ENCODE data around the gene COPS6.

Gene COPS6

DNA sequence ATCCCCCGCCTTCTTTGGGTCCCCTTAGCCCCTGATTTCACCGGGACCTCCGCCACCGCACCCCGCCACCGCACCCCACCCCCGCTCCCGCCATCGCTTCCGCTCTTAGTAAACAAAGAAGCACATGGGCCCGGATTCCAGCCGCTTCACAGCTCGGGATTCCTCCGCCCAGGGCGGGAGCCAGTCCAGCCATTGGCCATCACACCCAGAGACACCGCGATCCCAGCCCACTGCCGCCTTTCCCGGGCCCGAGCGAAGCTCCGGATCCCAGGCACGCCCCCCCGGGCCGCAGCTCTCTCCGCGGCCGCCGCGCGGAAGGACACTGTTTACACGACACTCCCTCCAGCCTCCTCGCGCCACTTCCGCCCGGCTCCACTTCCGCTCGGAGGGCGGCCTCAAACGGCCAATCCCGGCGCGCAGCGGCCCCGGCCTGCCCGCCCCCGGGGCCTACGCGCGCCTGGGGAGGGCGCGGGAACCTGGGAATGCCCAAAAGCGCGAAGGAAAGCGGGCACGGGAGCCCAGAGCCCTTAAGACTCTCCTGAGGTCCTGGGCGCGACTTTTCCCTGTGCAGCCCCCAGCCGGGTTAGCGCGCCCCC is 11.7 kb downstream of the COPS6 start (continued):
- TF ChIP-seq, protein P1, sequence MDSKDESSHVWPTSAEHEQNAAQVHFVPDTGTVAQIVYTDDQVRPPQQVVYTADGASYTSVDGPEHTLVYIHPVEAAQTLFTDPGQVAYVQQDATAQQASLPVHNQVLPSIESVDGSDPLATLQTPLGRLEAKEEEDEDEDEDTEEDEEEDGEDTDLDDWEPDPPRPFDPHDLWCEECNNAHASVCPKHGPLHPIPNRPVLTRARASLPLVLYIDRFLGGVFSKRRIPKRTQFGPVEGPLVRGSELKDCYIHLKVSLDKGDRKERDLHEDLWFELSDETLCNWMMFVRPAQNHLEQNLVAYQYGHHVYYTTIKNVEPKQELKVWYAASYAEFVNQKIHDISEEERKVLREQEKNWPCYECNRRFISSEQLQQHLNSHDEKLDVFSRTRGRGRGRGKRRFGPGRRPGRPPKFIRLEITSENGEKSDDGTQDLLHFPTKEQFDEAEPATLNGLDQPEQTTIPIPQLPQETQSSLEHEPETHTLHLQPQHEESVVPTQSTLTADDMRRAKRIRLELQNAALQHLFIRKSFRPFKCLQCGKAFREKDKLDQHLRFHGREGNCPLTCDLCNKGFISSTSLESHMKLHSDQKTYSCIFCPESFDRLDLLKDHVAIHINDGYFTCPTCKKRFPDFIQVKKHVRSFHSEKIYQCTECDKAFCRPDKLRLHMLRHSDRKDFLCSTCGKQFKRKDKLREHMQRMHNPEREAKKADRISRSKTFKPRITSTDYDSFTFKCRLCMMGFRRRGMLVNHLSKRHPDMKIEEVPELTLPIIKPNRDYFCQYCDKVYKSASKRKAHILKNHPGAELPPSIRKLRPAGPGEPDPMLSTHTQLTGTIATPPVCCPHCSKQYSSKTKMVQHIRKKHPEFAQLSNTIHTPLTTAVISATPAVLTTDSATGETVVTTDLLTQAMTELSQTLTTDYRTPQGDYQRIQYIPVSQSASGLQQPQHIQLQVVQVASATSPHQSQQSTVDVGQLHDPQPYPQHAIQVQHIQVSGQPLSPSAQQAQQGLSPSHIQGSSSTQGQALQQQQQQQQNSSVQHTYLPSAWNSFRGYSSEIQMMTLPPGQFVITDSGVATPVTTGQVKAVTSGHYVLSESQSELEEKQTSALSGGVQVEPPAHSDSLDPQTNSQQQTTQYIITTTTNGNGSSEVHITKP (tag by site-specific recombination; IDR thresholded peaks at IDR 0.05) = peak; percentile 52
- peak; percentile 97 for TF ChIP-seq ZBTB8A (tag by site-specific recombination; IDR thresholded peaks at IDR 0.05)
- TF ChIP-seq, protein P2, sequence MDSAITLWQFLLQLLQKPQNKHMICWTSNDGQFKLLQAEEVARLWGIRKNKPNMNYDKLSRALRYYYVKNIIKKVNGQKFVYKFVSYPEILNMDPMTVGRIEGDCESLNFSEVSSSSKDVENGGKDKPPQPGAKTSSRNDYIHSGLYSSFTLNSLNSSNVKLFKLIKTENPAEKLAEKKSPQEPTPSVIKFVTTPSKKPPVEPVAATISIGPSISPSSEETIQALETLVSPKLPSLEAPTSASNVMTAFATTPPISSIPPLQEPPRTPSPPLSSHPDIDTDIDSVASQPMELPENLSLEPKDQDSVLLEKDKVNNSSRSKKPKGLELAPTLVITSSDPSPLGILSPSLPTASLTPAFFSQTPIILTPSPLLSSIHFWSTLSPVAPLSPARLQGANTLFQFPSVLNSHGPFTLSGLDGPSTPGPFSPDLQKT (IDR thresholded peaks at IDR 0.05; ENCODE audit: borderline replicate concordance, low read depth, low read length) = peak; percentile 78; the same call in 1 of the 2 replicates
- TF ChIP-seq, protein P3, sequence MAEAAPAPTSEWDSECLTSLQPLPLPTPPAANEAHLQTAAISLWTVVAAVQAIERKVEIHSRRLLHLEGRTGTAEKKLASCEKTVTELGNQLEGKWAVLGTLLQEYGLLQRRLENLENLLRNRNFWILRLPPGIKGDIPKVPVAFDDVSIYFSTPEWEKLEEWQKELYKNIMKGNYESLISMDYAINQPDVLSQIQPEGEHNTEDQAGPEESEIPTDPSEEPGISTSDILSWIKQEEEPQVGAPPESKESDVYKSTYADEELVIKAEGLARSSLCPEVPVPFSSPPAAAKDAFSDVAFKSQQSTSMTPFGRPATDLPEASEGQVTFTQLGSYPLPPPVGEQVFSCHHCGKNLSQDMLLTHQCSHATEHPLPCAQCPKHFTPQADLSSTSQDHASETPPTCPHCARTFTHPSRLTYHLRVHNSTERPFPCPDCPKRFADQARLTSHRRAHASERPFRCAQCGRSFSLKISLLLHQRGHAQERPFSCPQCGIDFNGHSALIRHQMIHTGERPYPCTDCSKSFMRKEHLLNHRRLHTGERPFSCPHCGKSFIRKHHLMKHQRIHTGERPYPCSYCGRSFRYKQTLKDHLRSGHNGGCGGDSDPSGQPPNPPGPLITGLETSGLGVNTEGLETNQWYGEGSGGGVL (tag by site-specific recombination; IDR thresholded peaks at IDR 0.05) = peak; percentile 39; the same call in 1 of the 2 replicates
- TF ChIP-seq, protein P4, sequence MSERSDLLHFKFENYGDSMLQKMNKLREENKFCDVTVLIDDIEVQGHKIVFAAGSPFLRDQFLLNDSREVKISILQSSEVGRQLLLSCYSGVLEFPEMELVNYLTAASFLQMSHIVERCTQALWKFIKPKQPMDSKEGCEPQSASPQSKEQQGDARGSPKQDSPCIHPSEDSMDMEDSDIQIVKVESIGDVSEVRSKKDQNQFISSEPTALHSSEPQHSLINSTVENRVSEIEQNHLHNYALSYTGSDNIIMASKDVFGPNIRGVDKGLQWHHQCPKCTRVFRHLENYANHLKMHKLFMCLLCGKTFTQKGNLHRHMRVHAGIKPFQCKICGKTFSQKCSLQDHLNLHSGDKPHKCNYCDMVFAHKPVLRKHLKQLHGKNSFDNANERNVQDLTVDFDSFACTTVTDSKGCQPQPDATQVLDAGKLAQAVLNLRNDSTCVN (tag by site-specific recombination; optimal IDR thresholded peaks at IDR 0.05) = peak; percentile 90
- peak; percentile 79 for TF ChIP-seq WT1 (tag by site-specific recombination; IDR thresholded peaks at IDR 0.05)
- TF ChIP-seq, protein P5, sequence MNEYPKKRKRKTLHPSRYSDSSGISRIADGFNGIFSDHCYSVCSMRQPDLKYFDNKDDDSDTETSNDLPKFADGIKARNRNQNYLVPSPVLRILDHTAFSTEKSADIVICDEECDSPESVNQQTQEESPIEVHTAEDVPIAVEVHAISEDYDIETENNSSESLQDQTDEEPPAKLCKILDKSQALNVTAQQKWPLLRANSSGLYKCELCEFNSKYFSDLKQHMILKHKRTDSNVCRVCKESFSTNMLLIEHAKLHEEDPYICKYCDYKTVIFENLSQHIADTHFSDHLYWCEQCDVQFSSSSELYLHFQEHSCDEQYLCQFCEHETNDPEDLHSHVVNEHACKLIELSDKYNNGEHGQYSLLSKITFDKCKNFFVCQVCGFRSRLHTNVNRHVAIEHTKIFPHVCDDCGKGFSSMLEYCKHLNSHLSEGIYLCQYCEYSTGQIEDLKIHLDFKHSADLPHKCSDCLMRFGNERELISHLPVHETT (tag by site-specific recombination; IDR thresholded peaks at IDR 0.05) = peak; percentile 72; the same call in 1 of the 2 replicates
- TF ChIP-seq, protein P6, sequence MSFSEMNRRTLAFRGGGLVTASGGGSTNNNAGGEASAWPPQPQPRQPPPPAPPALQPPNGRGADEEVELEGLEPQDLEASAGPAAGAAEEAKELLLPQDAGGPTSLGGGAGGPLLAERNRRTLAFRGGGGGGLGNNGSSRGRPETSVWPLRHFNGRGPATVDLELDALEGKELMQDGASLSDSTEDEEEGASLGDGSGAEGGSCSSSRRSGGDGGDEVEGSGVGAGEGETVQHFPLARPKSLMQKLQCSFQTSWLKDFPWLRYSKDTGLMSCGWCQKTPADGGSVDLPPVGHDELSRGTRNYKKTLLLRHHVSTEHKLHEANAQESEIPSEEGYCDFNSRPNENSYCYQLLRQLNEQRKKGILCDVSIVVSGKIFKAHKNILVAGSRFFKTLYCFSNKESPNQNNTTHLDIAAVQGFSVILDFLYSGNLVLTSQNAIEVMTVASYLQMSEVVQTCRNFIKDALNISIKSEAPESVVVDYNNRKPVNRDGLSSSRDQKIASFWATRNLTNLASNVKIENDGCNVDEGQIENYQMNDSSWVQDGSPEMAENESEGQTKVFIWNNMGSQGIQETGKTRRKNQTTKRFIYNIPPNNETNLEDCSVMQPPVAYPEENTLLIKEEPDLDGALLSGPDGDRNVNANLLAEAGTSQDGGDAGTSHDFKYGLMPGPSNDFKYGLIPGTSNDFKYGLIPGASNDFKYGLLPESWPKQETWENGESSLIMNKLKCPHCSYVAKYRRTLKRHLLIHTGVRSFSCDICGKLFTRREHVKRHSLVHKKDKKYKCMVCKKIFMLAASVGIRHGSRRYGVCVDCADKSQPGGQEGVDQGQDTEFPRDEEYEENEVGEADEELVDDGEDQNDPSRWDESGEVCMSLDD (tag by site-specific recombination; IDR thresholded peaks at IDR 0.05) = peak; percentile 70
- peak; percentile 87 for TF ChIP-seq KLF1 (tag by site-specific recombination; IDR thresholded peaks at IDR 0.05)
- TF ChIP-seq ZNF391 (tag by site-specific recombination; IDR thresholded peaks at IDR 0.05; ENCODE audit: borderline replicate concordance, low read depth) = peak; percentile 74; the same call in 1 of the 2 replicates
- TF ChIP-seq, protein P7, sequence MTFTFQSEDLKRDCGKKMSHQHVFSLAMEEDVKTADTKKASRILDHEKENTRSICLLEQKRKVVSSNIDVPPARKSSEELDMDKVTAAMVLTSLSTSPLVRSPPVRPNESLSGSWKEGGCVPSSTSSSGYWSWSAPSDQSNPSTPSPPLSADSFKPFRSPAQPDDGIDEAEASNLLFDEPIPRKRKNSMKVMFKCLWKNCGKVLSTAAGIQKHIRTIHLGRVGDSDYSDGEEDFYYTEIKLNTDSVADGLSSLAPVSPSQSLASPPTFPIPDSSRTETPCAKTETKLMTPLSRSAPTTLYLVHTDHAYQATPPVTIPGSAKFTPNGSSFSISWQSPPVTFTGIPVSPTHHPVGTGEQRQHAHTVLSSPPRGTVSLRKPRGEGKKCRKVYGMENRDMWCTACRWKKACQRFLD (tag by site-specific recombination; IDR thresholded peaks at IDR 0.05) = peak; percentile 85
- TF ChIP-seq, protein P8, sequence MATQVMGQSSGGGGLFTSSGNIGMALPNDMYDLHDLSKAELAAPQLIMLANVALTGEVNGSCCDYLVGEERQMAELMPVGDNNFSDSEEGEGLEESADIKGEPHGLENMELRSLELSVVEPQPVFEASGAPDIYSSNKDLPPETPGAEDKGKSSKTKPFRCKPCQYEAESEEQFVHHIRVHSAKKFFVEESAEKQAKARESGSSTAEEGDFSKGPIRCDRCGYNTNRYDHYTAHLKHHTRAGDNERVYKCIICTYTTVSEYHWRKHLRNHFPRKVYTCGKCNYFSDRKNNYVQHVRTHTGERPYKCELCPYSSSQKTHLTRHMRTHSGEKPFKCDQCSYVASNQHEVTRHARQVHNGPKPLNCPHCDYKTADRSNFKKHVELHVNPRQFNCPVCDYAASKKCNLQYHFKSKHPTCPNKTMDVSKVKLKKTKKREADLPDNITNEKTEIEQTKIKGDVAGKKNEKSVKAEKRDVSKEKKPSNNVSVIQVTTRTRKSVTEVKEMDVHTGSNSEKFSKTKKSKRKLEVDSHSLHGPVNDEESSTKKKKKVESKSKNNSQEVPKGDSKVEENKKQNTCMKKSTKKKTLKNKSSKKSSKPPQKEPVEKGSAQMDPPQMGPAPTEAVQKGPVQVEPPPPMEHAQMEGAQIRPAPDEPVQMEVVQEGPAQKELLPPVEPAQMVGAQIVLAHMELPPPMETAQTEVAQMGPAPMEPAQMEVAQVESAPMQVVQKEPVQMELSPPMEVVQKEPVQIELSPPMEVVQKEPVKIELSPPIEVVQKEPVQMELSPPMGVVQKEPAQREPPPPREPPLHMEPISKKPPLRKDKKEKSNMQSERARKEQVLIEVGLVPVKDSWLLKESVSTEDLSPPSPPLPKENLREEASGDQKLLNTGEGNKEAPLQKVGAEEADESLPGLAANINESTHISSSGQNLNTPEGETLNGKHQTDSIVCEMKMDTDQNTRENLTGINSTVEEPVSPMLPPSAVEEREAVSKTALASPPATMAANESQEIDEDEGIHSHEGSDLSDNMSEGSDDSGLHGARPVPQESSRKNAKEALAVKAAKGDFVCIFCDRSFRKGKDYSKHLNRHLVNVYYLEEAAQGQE (tag by site-specific recombination; IDR thresholded peaks at IDR 0.05) = 0 out of 2 replicates have a peak, but pooled peaks have one; percentile 29
- TF ChIP-seq ZNF768 (tag by site-specific recombination; IDR thresholded peaks at IDR 0.05) = no peak
- TF ChIP-seq, protein P9, sequence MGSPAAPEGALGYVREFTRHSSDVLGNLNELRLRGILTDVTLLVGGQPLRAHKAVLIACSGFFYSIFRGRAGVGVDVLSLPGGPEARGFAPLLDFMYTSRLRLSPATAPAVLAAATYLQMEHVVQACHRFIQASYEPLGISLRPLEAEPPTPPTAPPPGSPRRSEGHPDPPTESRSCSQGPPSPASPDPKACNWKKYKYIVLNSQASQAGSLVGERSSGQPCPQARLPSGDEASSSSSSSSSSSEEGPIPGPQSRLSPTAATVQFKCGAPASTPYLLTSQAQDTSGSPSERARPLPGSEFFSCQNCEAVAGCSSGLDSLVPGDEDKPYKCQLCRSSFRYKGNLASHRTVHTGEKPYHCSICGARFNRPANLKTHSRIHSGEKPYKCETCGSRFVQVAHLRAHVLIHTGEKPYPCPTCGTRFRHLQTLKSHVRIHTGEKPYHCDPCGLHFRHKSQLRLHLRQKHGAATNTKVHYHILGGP (tag by site-specific recombination; IDR thresholded peaks at IDR 0.05) = no peak
- TF ChIP-seq ZNF792 (tag by site-specific recombination; IDR thresholded peaks at IDR 0.05) = 0 out of 2 replicates have a peak, but pooled peaks have one; percentile 16
- TF ChIP-seq ZNF155 (tag by site-specific recombination; IDR thresholded peaks at IDR 0.05) = no peak
- TF ChIP-seq TRIM28 (IDR thresholded peaks at IDR 0.05; ENCODE audit: borderline replicate concordance, low read length) = no peak
- TF ChIP-seq ZFHX2 (tag by site-specific recombination; conservative IDR thresholded peaks at IDR 0.05) = peak; percentile 97
- TF ChIP-seq ZXDB (tag by site-specific recombination; IDR thresholded peaks at IDR 0.05) = peak; percentile 90
- peak; percentile 87 for TF ChIP-seq ZBTB17 (tag by site-specific recombination; IDR thresholded peaks at IDR 0.05)

All from HEK293 (cell line).